GM21825 (cell line): ENCODE data around the gene COL11A2.

Experiments
- ATAC-seq: cut with Tn5 transposase; IDR thresholded peaks from one replicate; pipeline ENCODE4 v1.9.1; 2021; ENCODE audit warnings: mild to moderate bottlenecking, moderate library complexity; ENCODE audit not compliant: unreplicated experiment

The COL11A2 gene

DNA sequence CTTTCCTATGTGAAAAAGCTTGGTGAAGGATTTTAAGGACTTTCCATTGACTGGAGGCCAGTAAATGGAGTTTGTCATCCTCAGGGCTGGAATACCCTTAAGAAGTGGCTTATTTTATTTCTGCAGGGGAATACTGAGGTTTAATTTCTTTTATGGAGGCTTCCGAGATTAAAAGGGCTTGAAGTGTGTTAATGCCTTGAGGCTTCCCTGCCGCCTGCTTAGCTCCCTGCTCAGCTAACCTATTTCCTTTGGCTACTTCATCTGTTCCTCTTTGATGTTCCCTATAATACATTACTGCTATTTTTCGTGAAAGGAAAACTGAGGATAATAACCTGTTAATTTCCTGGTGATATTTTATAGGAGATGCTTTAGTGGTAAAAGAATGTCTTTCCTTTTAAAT lies 72.3 kb downstream of the COL11A2 start:
- no peak for ATAC-seq

- ATAC-seq = no peak
Observed at GRCh38 chr6:33118525-33119123, 73.6 kb downstream of the COL11A2 start.

DNA sequence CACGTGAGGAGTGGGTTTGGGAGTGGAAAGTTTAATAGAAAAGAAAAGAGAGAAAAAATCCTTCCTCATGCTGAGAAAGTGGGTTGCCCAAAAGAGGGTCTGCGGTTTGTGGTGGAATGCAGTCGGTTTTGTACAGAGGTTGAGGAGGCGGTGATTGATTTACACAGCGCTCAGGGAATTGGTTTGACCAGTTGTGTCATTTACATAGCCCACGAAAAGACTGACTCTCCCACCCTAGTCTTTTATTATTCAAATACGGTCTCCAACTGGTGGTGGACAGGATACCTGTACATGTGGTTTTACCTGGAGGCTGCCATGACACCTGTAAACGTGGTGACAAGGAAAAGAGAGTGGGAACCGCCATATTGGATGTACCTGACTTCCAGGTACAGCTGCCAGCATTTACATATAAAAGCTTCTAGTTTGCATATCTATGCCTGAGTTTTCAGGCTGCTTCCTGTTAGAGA lies 74.4 kb downstream of the COL11A2 start:
- ATAC-seq = no peak

- no peak for ATAC-seq
Observed at GRCh38 chr6:33116841-33117711, 75.2 kb downstream of the COL11A2 start.

DNA sequence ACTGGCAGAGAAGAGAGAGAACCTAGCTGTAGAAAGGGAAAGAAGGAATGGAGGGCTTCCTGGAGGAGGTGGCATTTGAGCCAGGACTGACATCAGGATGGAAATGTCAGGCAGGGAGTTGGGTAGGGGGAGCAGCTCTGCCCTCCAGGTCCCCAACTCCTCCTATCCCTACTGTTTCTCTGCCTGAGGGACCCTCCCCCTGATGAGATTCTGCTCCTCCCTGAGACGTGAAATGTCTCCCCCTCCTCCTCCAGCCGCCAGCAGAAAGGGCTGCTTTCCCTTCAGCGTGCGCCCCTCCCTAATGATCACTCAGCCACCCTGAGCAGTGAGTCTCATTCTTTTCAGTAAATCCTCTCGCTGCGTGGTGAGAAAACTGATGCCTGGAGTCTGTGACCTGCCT lies 75.8 kb downstream of the COL11A2 start:
- no peak for ATAC-seq

GRCh38 chr6:33114406-33114805 lies 77.9 kb downstream of the COL11A2 start:
- ATAC-seq = no peak

DNA sequence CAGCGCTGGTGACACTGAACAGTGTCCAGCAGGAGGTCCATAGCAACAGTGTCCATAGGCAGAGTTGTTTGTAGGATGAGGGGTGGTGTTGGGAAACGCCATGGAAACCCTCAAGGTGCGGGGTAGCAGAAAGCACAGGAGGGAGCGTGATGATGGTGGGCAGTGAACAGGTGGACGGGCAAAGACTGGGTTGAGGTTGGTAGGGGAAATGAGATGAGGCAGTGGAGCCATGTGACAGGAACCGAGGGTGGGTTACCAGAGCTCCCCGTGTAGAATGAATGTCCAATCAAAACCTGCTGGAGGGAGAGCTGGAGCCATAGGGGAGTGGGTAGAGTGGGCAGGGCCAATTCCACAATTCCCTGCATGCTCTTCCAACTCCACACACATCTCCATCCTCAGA lies 78.5 kb downstream of the COL11A2 start:
- no peak for ATAC-seq
